Small intestine (tissue), 7 donors: Measurements from ENCODE around the gene DNMT3A. TPM values are rescaled to one million over a fixed set of nuclear protein-coding genes. Genes with fewer than 3 reads are reported as not detected.
A peak's percentile ranks its signal among the peaks of the same experiment; 100 is the strongest.

ENCODE experiments used
- DNase-seq, 2 donors: peaks; one replicate each; pipeline versions ENCODE4 v3.0.0 to v3.0.0-alpha.2; 2013
- FAIRE-seq: peaks from 2 replicates; lab custom pipeline; 2012; peaks lifted over from hg19 to GRCh38; lab: Jason Lieb, UNC
- H3K27ac ChIP-seq, 3 donors: one replicate each; pipeline ENCODE4 v1.5.1; 2013; ENCODE audit warnings: low read length in 2 of 3, mild to moderate bottlenecking in 2 of 3, control low read depth in 1 of 3, inconsistent platforms in 1 of 3, low read depth in 1 of 3, moderate library complexity in 1 of 3
- H3K27me3 ChIP-seq, 3 donors: one replicate each; pipeline ENCODE4 v1.6.1; 2013; ENCODE audit warnings: low read length in 3 of 3, inconsistent platforms in 1 of 3; ENCODE audit not compliant: control insufficient read depth in 3 of 3, insufficient read depth in 3 of 3
- H3K36me3 ChIP-seq, 3 donors: one replicate each; pipeline ENCODE4 v1.6.1; 2013; ENCODE audit warnings: low read length in 3 of 3, inconsistent platforms in 1 of 3, low read depth in 1 of 3, mild to moderate bottlenecking in 1 of 3, moderate library complexity in 1 of 3; ENCODE audit not compliant: control insufficient read depth in 3 of 3, insufficient read depth in 2 of 3
- H3K4me1 ChIP-seq, 3 donors: one replicate each; pipeline ENCODE4 v1.6.1; 2013; ENCODE audit warnings: low read length in 2 of 3, inconsistent platforms in 1 of 3, low read depth in 1 of 3, mild to moderate bottlenecking in 1 of 3, moderate library complexity in 1 of 3; ENCODE audit not compliant: control insufficient read depth in 3 of 3, insufficient read depth in 2 of 3
- H3K4me3 ChIP-seq, 3 donors: one replicate each; pipeline ENCODE4 v1.5.1; 2013; ENCODE audit warnings: low read length in 3 of 3, control low read depth in 1 of 3, inconsistent platforms in 1 of 3, low read depth in 1 of 3, mild to moderate bottlenecking in 1 of 3, moderate library complexity in 1 of 3
- H3K9me3 ChIP-seq, 2 donors: one replicate each; pipeline ENCODE4 v1.6.1; 2013; ENCODE audit warnings: low read depth in 1 of 2, low read length in 1 of 2; ENCODE audit not compliant: control insufficient read depth in 2 of 2, insufficient read depth in 1 of 2
- WGBS, 3 donors: extraction: QIAGEN DNeasy Blood & Tissue Kit; methylation state at CpG; one replicate each; pipeline ENCODE4 v1.1.7; 2013; 5-methylcytosine and 5-hydroxymethylcytosine counted together
- polyA plus RNA-seq, 4 donors: library from polyadenylated mRNA; stranded (reverse) in 3 of 4; unstranded in 1 of 4; fragments of 200-250 nt in 3 of 4; fragments of 120-200 nt in 1 of 4; gene quantifications; one replicate each; pipeline versions ENCODE4 v1.2.1 to v1.2.3, GENCODE V29; 2013
- donor health status: healthy with polysubstance abuse.
- donor health status: control.
- donor health status: control.
- donor health status: Bipolar disorder and iron deficiency.
- donor health status: healthy.

The DNMT3A gene
- polyA plus RNA-seq, 4 donors, result 3.4 to 51.2 (median 9.7) TPM

GRCh38 chr2:25283921-25284320 lies 57.8 kb downstream of the DNMT3A start:
- no peak for DNase-seq
- 89 to 99% (median 90%) methylated on average over 5 of the region's 5 CpGs for WGBS, 3 donors
- FAIRE-seq, result no peak

GRCh38 chr2:25281941-25282340 lies 59.8 kb downstream of the DNMT3A start:
- WGBS, 3 donors, result 90 to 96% (median 92%) methylated on average over 8 of the region's 8 CpGs
- no peaks in the 10 kb centered on the region for H3K9me3 ChIP-seq
- DNase-seq (no peak), FAIRE-seq (no peak)
- H3K4me1 ChIP-seq, result peaks cover 0 to 6% (median 0%) of the 10 kb centered on the region in 3 donors
- no peaks in the 10 kb centered on the region for H3K27me3 ChIP-seq
- peaks cover 0 to 75% (median 2%) of the 10 kb centered on the region in 3 donors for H3K36me3 ChIP-seq
- H3K4me3 ChIP-seq, result no peak overlapping the region
- H3K27ac ChIP-seq, result no peak overlapping the region

More at GRCh38 chr2:25283921-25284320, 57.8 kb downstream of the DNMT3A start:
- no peaks in the 10 kb centered on the region for H3K4me1 ChIP-seq
- no peaks in the 10 kb centered on the region for H3K9me3 ChIP-seq
- H3K4me3 ChIP-seq, result no peak overlapping the region
- no peak overlapping the region for H3K27ac ChIP-seq
- H3K36me3 ChIP-seq, result peaks cover 0 to 77% (median 2%) of the 10 kb centered on the region in 3 donors
- H3K27me3 ChIP-seq, result no peaks in the 10 kb centered on the region

GRCh38 chr2:25281522-25281921 lies 60.2 kb downstream of the DNMT3A start:
- Histone ChIP-seq H3K4me1 (peaks cover 0 to 8% (median 0%) of the 10 kb centered on the region in 3 donors), H3K27me3 (no peaks in the 10 kb centered on the region)
- FAIRE-seq, result no peak

GRCh38 chr2:25280051-25280687 lies 61.6 kb downstream of the DNMT3A start:
- peaks cover 0 to 73% (median 2%) of the 10 kb centered on the region in 3 donors for H3K36me3 ChIP-seq
- peaks cover 0 to 13% (median 0%) of the 10 kb centered on the region in 3 donors for H3K4me1 ChIP-seq
- WGBS, 3 donors, result 84 to 95% (median 90%) methylated on average over 9 to 10 of the region's 10 CpGs
- no peak overlapping the region for H3K4me3 ChIP-seq
- DNase-seq (no peak), FAIRE-seq (no peak)
- H3K27me3 ChIP-seq, result no peaks in the 10 kb centered on the region
- H3K9me3 ChIP-seq, result no peaks in the 10 kb centered on the region
- no peak overlapping the region for H3K27ac ChIP-seq

More at GRCh38 chr2:25281522-25281921, 60.2 kb downstream of the DNMT3A start:
- no peak for DNase-seq
- Histone ChIP-seq H3K4me3 (no peak overlapping the region), H3K36me3 (peaks cover 0 to 73% (median 2%) of the 10 kb centered on the region in 3 donors), H3K27ac (no peak overlapping the region), H3K9me3 (no peaks in the 10 kb centered on the region)
- 73 to 80% (median 79%) methylated on average over 5 of the region's 5 CpGs for WGBS, 3 donors

- no peaks in the 10 kb centered on the region for H3K9me3 ChIP-seq
- H3K36me3 ChIP-seq, result peaks cover 0 to 77% (median 2%) of the 10 kb centered on the region in 3 donors
- DNase-seq (no peak), FAIRE-seq (no peak)
- peak overlapping the region in 1 of 3 donors; percentile 70 for H3K27ac ChIP-seq
- H3K4me3 ChIP-seq, result no peak overlapping the region
- no peaks in the 10 kb centered on the region for H3K27me3 ChIP-seq
- peaks cover 0 to 13% (median 0%) of the 10 kb centered on the region in 3 donors for H3K4me1 ChIP-seq
- 56 to 79% (median 76%) methylated on average over 12 of the region's 12 CpGs for WGBS, 3 donors
Measured at GRCh38 chr2:25279091-25279651, 62.6 kb downstream of the DNMT3A start.

GRCh38 chr2:25276569-25277465 lies 64.9 kb downstream of the DNMT3A start:
- H3K36me3 ChIP-seq, result peaks cover 0 to 71% (median 0%) of the 10 kb centered on the region in 3 donors
- no peaks in the 10 kb centered on the region for H3K27me3 ChIP-seq
- peak in 1 of 2 donors; percentile 44 for DNase-seq
- H3K27ac ChIP-seq, result peak overlapping the region; percentile 18 to 89 (median 70)
- no peak for FAIRE-seq
- peak overlapping the region in 1 of 3 donors; percentile 41 for H3K4me3 ChIP-seq
- peaks cover 0 to 13% (median 3%) of the 10 kb centered on the region in 3 donors for H3K4me1 ChIP-seq
- WGBS, 3 donors, result 43 to 82% (median 67%) methylated on average over 51 to 60 of the region's 60 CpGs
- no peaks in the 10 kb centered on the region for H3K9me3 ChIP-seq

GRCh38 chr2:25275575-25275965 lies 66.2 kb downstream of the DNMT3A start:
- H3K4me1 ChIP-seq, result peaks cover 0 to 13% (median 3%) of the 10 kb centered on the region in 3 donors

More at GRCh38 chr2:25275575-25275965, 66.2 kb downstream of the DNMT3A start:
- Histone ChIP-seq H3K36me3 (peaks cover 0 to 71% (median 0%) of the 10 kb centered on the region in 3 donors), H3K27ac (peak overlapping the region in 1 of 3 donors; percentile 77), H3K27me3 (no peaks in the 10 kb centered on the region), H3K4me3 (no peak overlapping the region), H3K9me3 (no peaks in the 10 kb centered on the region)
- 57 to 85% (median 72%) methylated on average over 6 of the region's 6 CpGs for WGBS, 3 donors
- no peak for FAIRE-seq
- DNase-seq, result no peak
